Stimulated activated CD8-positive, alpha-beta memory T cell treated with anti-CD3 and anti-CD28 coated beads, Interleukin-15, amount 100 ng/mL, for 24 hours (primary cell): Measurements from ENCODE around the gene TSPEAR.
"Not testable (repeated sequence)": the region's sequence is repeated elsewhere in the genome, so short reads cannot be mapped to it uniquely, and the experiment has no call there.

Experiments
- DNase-seq: peaks from one replicate; pipeline ENCODE4 v3.0.0-alpha.2; 2020; ENCODE audit warnings: low read depth

TSPEAR gene

DNA sequence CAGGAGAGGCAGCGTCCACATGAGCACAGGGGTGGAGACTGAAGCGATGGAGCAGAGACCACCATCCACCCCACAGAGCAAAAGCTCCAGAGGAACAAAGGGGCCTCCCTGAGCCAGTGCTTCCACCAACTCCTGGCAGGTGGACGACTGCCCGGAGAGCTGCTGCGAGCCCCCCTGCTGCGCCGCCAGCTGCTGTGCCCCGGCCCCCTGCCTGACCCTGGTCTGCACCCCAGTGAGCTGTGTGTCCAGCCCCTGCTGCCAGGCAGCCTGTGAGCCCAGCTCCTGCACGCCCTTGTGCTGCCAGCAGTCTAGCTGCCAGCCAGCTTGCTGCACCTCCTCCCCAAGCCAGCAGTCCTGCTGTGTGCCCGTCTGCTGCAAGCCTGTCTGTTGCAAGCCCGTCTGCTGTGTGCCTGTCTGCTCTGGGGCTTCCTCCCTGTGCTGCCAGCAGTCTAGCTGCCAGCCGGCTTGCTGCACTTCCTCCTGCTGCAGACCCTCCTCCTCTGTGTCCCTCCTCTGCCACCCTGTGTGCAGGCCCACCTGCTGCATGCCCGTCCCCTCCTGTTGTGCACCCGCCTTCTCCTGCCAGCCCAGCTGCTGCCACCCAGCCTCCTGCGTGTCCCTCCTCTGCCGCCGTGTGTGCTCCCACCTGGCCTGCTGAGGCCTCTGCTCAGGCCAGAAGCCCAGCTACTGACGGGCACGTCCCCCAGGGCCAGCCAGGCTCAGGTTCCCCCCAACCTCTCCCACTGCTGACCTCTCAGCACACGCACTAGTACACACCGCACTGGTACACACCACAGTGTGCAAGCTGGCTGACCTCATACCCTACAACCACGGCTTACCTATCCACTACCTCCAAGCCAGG lies 9.0 kb downstream of the TSPEAR start:
- no peak for DNase-seq

DNA sequence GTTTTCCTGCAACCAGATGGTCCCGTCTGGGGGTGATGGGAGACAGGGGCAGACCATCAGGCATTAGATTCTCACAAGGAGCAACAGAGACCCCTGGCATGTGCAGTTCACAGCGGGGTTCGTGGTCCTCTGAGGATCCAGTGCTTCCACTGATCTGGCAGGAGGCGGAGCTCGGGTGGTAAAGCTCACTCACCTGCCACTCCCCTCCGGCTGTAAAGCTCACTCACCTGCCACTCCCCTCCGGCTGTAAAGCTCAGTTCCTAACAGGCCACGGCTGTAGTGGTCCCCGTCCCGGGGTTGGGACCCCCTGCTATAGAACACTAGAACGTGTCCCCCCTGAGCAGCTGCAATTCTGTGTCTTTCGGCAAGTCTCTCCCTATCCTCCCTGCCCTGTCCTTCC lies 9.8 kb downstream of the TSPEAR start:
- DNase-seq = no peak

DNA sequence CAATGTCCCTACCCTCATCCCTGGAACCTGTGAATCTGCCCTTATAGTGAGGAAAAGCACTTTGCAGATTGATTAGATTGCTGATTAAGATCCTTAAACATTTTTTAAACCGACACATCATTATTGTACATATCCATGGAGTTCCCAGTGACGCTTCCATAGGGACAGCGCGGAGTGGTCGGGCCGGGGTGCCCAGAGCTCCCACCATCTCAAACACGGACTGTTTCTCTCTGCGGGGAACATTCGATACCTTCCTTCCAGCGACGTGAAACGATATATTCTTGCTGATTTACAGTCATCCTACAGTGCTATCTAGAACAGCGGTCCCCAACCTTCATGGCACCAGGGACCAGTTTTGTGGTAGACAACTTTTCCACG lies 10.4 kb downstream of the TSPEAR start:
- DNase-seq = no peak

DNA sequence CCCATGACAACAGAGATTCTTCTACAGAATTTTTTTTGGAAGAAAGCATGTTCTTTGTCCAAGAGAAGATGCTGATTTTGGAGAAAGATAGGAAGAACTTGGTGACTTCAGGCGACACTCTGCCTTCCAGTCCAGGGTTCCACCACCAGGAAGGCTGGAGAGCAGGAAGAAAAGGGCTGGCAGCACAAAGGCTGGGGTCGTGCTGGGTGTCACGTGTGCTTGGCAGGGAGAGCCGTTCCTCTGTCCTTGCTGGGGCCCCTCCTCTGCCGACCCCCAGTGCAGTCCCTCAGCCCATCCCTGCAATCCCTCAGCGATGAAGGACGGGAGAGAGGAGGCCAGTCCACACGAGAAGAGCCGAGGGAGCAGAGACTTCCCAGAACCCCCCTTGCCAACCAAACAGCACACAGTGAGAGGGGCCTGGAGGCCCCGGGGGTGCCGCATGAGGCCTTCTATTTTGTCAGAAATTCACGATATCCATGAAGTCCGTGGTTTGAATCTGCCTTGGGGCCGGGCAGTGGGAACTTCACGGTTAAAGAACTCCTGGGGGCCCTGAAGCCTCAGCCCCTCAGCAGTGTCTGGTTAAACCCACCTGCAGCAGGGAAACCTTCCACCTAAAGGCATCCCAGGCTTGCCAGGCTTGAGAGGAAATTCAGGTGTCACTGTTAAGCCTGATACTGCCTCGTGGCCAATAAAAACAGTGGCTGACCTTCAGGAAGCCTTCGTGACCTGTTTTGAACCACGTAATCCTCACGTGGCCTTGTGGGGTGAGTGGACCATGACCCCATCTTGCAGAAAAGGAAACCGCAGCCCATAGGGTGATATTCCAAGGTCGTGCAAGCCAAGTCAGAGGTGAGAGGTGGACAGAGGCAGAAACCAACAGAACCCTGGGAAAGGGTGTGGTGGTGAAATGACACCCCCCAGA lies 11.0 kb downstream of the TSPEAR start:
- no peak for DNase-seq

DNA sequence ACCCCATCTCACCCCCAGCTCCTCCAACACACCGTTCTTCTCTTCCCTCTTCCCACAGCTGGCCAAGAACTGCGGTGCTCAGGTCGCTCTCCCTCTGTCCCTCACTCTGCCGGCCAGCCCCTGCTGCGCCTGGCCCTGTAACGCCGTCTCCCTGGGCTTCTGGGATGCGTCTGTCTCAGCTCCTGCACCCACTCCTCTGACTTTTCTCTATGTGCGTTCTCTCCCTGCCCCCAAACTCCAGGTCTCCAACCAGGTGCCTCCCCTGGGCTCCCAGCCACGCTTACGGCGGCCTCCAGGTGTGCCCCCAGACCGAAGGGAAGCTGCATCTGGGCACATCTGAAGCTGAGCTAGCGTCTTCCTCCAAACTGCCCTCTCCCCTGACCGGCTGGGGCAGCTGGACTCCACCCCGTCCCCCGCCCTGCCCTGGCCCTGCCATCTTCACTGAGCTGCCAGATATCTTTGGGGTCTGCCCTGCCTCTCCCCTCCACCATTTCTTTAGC lies 11.8 kb downstream of the TSPEAR start:
- DNase-seq = no peak

DNA sequence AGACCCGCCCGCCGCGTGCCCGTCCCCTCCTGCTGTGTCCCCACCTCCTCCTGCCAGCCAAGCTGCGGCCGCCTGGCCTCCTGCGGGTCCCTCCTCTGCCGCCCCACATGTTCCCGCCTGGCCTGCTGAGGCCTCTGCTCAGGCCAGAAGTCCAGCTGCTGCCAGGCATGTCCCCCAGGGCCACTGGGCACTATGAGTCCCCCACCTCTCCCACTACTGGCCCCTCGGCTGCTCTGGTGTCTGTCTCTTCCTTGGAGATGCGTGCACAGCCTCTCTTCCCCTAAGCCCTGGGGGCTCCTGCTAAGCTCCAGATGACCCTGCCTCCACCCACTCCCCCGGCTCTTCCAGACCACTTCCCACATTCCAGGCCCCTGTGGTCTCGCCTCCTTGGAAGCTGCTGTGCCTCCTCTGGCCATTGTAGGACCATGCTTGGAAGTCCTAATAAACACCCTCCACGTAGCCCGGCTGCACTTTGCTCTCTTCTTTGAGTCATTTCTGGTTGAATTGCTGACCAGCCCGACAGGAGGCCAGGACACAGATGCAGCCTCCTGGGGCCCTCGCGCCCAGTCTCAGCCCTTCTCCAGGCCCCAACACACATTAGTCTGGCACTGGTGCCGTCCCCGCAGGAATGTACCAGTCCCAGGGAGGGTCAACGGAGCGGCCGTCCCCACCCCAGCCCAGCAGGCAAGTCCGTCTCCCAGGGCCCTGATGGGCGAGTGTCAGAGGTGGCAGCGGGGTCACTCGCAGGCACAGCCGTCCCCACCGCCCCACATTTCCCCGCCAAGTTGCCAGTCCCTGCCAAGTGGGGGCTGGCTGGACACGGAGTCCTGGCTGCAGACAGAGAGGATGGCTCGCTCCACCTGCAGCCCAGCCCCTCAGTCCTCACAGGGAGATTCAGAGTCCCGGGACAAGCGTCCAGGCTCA lies 13.3 kb downstream of the TSPEAR start:
- no peak for DNase-seq

DNA sequence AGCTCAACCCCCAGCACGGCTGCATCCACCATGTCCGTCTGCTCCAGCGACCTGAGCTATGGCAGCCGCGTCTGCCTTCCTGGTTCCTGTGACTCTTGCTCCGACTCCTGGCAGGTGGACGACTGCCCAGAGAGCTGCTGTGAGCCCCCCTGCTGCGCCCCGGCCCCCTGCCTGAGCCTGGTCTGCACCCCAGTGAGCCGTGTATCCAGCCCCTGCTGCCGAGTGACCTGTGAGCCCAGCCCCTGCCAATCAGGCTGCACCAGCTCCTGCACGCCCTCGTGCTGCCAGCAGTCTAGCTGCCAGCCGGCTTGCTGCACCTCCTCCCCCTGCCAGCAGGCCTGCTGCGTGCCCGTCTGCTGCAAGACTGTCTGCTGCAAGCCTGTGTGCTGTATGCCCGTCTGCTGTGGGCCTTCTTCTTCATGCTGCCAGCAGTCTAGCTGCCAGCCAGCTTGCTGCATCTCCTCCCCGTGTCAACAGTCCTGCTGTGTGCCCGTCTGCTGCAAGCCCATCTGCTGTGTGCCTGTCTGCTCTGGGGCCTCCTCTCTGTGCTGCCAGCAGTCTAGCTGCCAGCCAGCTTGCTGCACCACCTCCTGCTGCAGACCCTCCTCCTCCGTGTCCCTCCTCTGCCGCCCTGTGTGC lies 14.1 kb downstream of the TSPEAR start, which contains the start of gene KRTAP10-12:
TSS of gene KRTAP10-12 (plus strand) at position 1 of the 639 bp plus-strand sequence. CDS start at position 31, 30 bp downstream.
- not testable (repeated sequence) for DNase-seq

DNA sequence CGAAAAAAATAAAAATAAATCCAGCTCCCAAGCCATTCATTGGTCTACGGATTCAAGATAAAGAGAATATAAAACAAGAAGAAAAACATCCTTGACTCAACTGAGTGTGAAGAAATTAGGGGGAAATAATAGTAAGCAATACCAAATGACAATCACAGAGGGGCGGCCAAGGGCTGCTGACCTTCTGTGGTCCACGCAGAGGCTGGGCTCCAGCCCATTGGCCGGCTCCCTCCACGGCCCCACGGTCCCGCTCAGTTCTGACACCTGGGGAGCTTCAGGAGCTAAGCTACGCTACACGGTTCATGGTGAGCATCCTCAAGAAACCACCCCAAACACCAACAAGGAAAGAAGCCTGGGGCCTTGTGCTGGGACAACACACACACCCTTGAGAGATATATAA lies 14.8 kb downstream of the TSPEAR start:
- DNase-seq = no peak

DNA sequence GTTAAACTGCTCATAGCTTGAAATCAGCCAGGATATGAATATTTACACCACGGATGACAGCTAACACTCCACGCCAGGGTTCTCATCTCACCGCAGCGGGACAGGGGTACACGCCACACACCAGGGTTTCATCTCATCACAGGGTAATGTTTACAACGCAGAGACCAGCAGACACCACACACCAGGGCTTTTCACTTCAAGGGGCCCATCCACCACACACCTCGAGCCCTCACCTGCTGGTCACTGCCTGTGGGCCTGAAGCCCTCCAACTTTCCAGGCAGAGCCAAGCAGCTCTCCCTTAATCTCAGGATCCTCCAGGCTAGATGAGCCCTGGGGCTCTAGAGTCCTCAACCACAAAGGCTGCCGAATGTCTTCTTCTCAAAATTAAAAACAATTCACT lies 15.7 kb downstream of the TSPEAR start:
- no peak for DNase-seq

DNA sequence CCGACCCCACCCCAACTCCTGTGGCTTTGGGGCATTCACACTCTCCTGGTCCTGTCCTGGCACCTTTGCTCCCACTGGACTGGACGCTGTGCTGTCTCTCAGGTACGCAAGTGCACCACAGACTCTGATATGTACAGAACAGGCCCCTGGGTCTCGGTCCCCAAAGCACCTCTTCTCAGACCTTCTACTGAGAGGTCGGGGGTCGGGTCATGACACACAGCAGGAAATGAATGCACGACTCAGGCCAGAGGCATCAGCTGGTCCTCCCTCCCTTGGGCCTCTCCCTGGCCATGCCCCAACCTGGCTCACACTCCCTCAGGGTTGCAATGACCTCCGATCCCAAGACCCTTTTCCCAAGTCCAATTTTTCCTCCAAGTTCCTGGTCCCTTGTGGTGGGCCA lies 16.2 kb downstream of the TSPEAR start:
- DNase-seq = no peak

DNA sequence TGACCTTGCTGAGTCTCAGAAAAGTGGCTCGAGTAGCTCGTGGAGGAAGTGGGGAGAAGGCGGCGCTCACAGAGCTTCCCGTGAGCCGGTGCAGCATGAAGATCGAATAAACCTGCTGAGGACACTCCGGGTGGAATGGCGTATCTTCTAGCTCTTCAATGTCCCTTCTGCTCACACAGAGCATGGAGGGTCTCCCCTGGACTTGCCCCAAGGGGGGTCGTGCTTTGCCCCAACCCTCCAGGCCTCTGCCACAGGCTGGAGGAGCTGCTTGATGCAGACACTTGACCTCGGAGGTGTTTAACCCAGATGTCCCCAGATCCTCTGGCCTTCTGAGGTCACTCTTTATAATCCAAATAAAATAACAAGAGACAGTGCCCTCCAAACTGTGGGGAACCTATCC lies 16.6 kb downstream of the TSPEAR start:
- DNase-seq = no peak

DNA sequence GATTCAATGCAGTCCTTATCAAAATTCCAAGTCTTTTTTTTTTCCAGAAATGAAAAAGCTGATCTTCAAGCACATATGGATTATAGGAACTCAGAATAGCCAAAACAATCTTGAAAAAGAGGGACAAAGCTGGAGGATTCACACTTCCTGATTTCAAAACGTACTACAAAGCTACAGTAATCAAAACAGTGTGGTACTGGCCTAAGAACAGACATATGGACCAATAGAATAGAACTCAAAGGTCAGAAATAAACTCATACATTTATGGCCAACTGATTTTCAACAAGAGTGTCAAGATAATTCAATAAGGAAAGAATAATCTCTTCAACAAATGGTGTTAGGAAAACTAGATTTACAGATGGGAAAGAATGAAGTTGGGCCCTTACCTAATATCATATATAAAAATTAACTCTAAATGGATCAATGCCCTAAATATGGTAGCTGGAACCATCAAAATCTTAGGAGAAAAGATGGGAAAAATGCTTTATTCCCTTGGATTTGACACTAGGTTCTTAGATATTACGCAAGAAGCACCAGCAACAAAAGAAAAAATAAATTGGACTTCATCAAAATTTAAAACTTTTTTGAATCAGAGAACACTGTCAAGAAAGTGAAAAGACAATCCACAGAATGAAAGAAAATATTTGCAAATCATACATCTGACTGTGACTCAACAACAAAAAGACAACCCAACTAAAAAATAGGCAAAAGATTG lies 18.4 kb downstream of the TSPEAR start:
- DNase-seq = no peak

DNA sequence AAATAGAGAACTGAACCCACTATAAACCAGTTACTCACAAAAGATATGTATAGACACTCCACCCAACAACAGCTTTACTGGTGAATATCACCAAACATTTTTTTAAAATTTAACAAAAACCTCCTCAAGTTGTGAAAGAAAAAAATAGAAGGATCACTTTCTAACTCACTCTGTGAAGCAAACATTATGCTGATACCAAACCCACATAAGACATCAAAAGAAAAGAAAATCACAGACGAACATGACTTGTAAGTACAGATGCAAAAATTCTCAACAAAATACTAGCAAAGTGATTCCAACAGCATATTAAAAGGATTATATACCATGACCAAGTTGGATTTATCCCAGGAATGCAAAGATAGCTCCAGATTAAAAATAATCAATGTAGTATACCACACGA lies 19.7 kb downstream of the TSPEAR start:
- no peak for DNase-seq

DNA sequence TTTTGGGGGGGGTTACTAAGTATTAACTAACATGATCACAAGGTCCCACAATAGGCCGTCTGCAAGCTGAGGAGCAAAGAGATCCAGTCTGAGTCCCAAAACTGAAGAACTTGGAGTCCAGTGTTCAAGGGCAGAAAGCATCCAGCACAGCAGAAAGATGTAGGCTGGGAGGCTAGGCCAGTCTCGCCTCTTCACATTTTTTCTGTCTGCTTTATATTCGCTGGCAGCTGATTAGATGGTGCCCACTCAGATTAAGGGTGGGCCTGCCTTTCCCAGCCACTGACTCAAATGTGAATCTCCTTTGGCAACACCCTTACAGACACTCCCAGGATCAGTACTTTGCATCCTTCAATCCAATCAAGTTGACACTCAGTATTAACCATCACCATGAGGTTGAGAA lies 21.6 kb downstream of the TSPEAR start:
- DNase-seq = not testable (repeated sequence)

DNA sequence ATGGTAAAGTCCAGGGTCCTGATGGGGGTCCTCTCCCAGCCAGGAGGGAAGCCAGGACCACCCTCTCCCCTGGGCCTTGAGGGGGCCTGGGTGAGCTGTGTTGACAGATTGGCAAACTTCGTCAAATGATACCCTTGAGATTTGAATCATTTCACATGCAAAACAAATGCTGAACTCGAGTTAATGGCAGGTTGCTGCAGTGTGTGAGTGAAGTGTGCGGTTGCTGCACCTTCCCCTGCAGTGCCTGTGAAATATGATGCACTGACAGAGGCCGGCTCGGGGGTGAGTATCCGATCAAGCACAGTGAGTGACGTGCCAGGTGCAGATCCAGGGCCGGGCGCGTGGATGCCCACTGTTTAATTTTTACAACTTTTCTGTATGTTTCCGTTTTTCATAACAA lies 23.7 kb downstream of the TSPEAR start:
- DNase-seq = no peak

DNA sequence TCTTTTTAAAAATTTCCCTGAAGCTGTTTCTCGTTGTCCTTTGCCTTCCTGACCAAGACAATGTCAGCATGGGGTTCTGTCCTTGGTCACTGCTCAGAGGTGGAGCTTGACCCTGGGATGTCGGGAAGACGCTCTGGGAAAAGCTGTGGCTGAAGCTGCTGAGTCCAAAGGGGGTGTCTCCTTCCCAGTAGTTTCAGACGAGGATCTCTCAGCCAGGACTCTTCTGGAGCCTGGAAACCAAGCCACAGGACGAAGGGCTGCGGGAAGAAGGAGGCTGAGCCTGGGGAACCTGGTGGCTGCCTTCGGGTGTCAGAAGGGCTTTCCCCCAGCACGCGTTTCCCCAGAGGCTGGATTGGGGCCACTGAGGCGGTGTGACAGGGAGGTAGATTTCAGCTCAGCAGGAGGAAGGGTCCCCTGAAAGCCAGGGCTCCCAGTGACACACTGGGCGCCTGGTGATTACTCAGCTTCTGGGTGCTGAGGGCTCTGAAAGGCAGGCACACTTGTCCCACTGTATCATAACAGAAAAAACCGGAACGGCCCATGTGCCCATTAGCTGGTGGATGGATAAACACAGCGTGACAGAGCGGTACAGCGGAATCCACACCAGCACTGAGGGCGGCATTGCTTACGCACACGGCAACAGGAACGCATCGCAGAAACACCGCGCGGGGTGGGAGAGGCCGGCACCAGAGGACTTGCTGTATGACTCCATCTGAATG lies 24.4 kb downstream of the TSPEAR start:
- DNase-seq = no peak

DNA sequence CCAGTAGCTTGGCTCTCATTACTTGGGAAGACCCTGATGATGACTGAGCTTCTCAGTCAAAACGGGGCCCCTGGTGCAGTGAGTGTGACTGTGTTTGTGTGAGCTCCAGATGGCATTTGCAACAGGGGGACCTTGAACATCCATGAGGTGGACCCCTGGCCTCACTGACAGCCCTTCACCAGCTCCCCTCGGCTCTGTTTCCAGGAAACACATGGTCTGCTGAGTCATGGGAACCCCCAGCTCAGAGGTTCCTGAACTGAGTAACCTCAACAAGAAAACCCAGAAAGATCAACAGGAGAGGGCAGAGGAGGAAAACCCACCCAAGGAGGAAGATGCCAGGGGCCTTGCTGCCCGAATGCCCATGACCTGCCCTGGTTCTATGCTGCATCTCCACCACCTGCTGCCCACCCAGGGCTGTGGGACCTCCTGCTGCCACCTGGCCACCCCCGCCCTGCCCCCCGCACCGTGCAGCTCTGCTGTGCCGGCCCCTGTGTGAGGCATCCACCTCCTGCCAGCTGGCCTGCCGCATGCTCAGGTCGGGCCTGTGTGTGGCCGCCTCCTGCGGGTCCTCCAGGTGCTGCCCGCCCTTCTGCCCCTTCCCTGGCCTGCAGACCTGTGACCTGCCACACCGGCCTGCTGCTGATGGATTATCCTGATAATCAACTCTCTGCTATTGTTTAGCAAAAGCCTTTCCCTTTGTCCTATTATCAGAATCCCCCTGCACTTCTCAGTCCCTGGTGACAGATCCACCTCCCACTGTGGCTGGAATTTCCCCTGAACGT lies 25.2 kb downstream of the TSPEAR start:
- no peak for DNase-seq

DNA sequence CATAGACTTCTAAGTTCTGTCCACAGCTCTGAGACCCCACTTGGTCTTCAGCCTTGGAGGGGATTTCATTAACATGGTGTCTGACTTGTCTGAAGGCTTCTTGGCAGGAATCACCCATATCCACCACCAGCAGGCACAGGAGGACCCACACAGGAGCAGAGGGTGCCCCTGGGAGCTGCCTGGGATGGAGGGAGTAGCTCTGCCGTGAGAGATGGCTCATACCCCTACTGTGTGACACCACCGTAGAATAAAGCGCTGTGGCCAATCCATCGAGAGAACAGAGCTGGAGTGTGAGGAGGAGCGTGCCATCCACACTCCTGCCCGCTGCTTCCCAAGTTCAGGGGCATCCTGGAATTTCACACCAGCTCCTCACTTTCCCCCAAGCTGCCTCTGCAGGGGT lies 26.3 kb downstream of the TSPEAR start:
- DNase-seq = not testable (repeated sequence)

DNA sequence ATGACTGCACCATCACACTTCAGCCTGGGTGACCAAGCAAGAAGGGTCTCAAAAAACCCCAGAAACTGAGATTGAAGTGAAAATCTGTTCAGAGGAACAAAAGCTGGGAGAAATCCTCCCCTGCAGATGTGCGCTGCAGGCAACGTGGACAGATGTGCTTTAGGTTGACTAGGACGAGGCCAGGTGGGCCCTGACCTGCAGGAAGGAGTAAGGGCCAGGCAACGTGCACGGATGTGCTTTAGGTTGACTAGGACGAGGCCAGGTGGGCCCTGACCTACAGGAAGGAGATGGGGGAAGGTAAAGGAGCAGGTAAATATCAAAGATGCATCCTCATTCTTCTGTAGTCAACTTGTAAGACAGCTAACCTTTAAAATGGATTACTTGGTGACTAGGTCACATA lies 26.9 kb downstream of the TSPEAR start:
- DNase-seq = no peak
